Cortex of kidney (tissue), 1 donor: ENCODE data around the gene AUTS2.

Experiments
- DNase-seq: peaks from one replicate; lab custom pipeline; 2025; lab: John Stamatoyannopoulos, UW

The AUTS2 gene

DNA sequence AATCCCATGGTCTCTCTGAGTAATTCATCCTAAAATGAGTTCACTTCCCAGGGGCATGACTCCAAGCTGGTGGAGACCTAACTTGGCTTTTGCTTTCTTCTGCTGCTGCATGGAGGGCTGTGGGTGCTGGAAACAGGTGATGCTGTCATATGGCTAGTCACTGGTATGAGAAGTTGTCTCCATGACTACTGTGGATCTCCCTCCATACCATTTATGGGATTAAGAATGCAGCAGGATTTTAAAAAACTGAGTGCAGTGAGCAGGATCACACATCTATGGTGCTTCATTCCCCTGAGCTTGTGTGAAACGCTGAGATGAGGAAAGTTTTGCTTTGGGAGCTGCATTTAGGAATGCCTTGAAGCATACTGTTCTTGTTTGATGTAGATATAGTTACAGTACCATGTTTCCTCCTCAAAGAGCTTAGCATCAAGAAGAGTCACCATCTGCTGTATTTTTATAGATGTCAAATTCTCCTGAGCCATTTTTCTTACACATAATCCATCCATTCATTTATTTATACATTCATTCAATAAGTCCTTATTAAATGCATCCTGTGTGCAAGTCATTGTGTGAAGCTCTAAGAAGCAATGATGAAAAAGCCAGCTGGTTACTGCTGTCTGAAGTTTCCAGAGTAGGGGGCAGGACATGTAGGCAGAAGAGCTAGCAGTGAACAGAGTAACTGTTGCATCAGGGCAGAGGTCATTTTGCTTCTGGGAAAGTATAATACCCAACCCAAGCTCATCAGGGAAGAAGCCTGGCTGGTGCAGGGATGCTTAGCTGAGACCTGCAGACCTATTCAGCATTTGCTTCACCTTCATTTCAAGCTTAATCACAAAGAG is 534.8 kb downstream of the AUTS2 start:
- DNase-seq, result no peak

DNA sequence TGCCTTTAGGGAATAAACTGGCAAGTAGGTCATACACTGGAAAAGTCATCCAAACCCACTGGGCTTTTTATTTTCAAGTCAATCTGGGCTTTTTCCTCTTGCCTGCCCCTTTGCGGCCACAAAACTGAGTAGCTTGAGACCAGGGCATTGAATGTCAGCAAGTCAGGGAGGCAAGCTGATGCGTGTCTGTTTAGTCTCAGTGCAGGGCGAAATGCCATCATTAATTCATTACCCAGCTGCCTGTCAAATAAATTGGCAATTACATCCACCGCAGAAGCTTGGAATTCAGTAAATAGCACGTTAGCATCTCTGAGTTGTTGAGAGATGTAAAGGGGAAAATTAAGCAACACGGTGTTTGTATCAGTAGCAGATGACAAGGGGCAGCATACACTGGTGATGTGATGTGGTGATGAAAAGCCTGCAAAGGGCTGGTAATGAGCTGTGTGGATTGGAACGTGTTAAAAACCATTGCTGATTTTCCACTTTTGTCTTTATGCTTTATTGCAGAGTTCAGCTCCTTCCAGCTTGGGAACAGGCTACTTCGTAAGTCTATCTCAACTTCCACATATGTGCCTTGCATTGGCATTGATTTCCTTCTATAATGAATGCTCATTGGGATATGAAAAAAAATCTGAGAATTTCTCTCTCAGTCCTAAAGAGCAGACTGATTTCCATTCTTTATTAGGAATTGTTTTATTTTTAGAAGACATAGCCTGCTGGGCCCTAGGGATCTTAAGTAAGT is 535.9 kb downstream of the AUTS2 start:
- DNase-seq, result no peak

DNA sequence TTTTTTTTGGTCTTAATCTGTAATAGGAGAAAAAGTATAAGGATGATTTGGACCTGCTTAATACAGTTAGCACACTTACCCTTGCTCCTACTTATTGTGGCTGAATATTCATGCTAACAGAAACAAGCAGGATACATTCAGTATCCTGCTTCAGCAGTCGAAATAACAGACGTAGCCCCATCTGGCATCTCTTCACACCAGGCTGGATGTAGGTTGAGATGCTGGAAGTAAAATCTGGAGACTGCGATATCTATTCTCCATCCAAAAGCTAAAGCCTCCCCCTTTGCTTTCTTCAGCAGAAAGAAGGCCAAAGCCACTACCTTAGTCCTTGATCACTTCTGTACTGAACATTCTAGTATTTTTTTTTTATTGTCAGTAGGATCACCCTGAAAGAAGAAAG is 537.4 kb downstream of the AUTS2 start:
- no peak for DNase-seq

DNA sequence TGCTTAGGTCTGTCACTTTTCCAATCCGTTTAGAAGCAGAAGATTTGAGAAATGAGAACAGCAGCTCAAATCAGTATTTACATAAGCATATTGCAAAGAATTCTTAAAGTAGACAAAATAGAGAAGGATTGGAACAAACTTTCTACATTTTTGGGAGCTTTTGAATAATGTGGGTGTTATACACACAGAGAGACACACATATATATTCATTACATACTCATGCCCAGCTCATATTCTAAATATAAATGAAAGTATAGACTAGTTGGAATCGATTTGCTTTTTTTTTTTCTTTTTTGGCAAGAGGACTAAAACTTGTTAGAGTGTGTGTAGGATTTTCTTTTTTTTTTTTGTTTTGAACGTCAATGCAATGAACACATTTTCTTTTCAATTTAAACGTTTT is 538.9 kb downstream of the AUTS2 start:
- DNase-seq, result no peak

DNA sequence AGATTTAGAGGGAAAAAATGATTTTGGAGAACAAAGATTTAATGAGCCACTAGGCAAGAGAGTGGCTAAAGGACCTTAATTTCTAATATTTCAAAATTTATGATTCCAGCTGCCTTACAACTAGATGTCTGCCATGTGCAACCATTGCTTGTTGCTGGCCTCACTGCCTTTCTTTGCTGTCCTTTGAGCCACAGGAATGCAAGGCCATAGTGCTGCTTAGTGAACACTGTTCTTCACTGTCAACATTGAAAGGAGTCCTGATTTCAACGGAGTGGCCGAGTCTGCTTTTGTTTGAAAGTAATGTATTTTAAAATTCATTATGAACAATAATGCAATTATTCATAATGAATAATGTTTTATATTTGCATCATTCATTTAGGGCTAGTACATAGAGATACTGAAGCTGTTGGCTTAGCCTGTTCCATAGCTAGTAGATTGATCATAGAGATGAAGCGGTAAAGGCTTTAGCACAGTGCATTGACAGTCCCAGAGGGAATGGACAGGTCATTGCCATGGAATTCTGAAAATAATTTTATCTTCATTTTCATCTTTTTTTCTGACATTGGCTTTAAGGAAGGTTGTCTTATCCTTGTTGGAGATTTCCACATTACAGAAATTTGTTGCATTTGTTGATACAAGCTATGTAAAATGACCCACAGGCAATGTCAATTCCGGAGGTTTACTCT is 544.1 kb downstream of the AUTS2 start:
- no peak for DNase-seq

DNA sequence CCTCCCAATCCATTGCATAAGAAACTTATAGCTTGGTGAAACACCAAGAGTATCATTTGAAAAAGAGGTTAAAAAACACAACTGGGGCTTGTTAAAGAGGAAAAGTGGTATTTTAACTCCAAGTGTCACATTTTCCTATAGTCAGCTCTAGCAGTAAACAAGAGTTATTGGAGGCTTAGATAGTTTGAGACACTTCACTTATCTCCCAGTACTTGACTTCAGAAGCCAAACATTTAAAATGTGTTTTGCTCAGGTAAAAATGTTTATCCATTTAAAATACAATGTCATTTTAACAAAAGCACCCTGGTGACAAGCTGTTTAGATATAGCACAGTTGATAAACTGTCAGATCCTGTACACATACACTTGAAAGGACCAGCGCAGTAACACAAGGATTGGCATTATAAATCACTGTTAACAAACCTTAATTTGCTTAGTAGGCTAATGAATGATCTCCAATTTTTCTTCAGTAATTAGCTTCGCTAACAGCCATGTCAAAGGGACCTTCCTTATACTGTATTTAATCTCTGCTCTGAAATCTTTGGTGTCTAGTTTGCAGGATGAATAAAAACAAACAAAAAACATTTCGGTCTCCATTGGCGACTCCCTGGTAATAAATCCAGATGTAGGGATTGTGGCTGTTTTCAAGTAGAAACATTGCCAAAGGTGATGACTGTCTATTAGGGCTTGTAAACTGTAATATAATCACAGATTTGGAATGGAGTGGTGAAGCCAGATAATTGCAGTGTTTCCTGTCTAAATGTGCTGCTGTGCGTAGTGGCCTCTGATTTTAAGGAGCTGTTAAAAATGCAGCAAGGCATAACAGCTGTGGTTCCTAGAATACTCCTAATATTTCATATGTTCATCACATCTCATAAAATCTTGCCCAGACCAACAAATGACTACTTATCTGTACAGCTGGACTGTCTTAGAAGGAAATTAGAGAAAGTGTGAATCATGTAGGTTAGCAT is 545.1 kb downstream of the AUTS2 start:
- no peak for DNase-seq

DNA sequence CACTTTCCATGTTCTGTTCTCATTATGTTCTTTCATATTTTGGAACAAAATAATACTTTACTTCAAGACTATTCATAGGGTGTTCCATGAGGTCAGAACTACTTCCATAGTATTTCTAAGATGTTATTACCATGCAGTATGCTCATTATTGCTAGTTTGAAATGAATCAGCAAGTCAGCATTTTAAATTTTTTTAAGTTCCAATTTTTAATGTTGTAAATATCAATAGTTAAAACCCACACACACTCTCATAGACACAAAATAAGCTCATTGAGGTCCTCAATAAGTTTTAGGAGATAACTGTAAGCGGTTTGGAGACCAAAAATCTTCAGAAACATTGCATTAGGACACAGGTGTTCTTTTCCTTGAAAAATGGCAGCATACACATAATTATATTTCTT is 550.7 kb downstream of the AUTS2 start:
- no peak for DNase-seq

DNA sequence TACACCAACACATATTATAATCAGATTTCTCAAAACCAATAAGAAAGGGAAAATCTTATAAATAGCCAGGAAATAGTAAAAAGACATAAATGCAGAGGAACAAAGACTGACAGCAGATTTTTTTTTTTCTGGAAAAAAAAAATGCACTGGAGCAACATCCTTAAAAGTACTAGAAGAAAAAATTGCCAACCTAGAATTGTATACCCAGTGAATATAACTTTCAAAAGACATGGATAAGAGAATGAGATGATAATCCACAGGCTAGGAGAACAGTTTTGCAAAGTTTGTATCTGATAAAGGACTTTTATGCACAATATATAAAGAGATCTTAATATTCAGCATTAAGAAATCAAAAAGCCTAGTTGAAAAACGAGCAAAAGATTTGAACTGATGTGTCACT is 554.0 kb downstream of the AUTS2 start:
- DNase-seq, result no peak

DNA sequence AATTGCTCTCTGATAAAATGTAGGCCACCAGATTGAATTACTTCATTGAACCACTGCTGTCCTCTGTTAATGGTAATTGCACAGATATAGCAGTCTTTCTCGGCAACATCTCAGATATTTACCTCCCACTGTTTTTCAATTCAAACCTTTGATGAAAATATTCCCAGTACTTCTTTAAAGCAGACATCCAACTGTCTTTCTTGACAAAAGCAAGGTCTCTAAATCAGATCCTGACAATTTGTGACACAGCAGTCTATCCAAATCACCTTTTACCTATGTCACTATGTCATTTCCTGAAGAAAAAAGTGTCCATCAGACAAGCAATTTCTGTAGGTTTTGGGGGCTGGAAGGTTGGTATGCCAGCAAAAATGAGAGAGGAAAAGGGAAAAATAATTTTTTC is 555.7 kb downstream of the AUTS2 start:
- DNase-seq, result no peak

DNA sequence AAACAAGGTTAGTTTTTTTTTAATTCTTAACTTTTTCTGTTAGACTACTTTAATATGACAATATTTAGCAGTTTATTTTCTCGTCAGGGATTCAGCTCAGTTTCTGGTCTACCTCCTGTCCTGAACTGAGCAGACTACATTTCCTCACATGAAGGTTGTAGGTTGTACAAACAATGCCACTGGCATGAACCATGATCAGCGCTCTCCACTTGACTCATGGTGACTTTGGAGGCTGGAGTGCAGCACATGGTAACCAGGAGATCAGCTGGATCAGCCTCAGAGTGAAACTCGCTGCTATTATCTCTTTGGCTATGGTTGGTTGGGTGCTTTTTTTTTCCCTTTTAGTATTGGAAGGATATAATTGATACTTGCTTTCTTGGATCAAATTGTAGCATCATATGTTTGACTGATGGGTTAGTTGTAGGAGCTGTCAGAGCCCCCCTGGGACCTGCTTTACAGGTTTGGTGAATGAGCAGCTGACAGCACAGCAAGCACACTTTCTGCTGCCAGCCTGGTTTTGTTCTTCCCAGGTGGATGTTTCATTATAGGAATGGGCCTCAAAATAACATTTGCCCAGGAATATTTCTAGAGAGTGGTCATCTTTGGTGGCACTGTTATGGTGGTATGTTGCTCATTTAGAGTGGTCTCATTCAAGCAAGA is 556.4 kb downstream of the AUTS2 start:
- DNase-seq, result no peak

DNA sequence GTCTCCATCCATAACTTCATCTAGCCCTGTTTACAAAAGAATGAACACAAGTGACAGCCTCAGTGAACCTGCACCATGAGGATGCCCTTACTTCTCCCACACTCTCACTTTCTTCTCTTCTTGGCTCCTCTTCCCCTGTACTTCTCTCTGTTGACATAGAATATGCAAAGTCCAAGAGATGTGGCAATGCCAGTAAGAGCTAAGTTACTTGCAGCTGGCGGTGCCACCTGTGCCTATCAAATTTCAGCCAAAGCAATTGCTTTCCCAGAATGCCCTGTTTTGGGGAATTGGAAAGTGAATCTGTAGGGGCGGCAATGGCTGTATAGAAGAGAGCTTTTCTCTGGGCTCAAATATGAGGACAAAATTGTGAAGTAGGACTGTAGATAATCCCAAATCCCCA is 557.8 kb downstream of the AUTS2 start:
- DNase-seq, result no peak

DNA sequence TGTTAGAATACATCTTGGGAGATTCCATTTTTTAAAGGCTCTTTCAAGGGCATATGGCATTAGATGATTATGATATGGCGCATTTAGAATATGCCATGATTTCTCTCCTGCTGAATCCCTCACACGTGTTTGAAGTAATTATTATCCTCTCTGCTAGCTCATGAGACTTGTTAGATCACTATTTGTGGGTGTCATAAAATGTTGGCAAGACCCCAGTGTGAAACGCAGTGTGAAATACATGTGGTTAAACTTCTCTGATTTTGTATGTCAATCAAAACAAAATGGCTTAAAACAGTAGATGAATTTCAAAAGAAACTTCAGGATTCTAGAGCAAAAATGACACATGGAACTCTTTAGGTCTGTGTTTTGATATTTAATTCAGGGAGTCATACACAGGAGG is 560.8 kb downstream of the AUTS2 start:
- no peak for DNase-seq

DNA sequence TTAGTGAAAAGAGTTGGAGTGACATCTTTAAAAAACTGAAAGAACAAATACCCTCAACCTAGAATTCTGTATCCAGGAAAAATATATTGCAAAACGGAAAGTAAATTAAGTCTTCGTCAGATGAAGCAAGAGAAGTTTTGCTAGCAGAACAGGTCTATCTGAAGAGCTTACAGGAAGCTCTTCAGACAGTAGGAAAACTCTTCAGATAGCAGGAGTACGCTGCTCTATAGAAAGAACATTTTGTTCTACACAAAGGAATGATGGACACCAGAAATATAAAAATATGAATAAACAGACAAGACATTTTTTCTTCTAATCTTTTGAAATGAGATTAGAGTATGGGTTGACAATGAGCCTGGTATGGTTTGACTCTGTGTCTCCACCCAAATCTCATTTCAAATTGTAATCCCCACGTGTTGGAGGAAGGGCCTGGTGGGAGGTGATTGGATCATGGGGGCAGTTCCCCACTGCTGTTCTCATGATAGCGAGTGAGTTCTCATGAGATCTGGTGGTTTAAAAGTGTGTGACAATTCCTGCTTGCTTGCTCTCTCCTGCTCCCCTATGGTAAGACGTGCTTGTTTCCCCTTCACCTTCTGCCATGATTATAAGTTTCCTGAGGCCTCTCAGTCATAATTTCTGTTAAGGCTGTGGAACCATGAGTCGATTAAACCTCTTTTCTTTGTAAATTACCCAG is 567.3 kb downstream of the AUTS2 start:
- no peak for DNase-seq

DNA sequence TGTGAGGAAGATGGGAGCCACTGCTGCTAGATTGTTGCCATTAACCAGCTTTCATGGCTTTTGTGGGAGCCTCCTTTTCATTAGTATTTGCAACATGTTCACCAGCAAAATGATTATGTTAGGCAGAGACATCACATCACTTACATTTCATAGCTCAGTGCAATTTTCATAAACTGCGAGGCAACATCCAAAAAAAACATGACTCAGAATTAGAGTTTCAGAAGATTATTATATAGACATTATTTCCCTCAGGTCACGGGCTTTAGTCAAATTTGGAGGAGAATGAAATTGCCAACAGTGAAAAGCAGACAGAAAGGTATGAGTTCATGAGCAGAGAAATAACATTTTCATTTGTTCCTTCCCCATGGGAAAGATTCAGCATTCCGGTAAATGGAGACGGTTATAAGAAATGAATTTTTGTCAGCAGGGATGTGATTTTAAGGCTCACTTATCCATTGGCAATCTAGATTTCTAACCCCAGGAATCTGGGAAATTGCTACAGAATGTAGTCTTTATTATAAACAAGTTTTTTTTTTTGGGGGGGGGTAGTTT is 573.2 kb downstream of the AUTS2 start:
- no peak for DNase-seq

DNA sequence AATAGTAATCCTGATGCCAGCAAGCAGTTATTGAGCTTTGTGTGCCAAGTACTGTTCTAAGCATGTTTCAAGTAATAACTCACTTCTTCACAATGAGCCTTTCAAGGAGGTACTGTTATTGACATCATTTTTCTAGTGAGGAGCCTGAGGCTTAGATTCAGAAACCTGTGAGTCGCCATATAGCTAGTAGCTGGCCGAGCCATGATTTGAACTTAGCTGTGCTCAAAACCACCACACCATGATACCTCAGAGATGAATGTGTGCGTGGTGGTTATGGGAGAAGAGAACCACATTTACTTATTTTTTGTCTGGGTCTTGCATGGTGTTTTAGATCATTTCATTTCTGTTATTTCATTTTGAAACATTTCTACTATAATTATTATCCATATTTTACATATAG is 578.9 kb downstream of the AUTS2 start:
- DNase-seq, result no peak

DNA sequence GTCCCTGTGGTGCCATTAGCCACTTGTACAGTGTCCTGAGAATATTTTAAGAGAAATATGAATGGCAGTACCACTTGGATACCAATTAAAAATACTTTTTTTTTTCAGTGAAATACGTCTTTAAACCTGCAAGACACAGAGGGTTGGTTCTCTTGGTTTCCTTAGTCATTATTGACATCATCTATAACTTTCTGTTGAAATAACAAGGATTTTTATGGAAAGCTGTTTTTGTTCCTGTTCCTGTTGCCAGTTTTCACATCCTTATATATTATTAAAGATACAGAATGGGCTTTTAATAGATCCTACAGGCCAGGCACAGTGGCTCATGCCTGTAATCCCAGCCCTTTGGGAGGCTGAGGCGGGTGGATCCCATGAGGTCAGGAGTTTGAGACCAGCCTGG is 579.9 kb downstream of the AUTS2 start:
- DNase-seq, result no peak

DNA sequence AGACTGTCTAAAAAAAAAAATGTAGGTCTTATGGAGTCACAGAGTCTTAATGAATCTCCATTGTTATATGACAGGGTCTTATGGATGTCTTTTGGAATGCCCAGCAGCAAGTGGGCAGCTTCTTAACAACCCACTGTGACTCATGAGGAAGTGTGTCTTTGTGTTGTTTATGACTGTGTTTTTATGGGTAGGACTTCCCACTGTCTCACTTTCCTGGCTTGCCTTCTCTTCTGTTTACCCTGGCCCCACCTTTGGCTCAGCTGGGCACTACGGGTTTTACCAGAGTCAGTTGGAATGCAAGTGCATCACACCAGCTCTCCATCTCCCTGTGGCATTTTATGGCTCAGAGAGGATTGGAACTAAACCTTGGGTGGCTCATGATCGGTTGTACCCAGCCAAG is 580.5 kb downstream of the AUTS2 start:
- no peak for DNase-seq

DNA sequence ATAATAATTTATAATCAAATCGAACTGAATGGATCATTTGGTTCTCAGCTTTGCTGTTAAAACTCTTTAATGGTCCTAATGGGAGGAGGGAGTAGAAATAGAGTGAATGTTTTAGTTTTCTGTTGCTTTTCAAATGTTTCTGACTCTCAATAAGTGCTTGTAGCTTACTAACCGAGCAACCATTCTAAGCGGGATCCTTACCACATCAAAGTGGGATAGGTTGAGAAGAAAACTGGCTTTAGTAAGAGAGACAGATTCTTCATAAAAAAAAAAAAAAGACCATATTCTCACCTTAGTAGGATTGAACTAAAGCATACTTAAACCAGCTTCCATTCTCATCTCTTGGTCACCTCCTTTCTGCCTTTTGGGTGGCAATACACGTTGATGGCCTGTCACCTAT is 584.2 kb downstream of the AUTS2 start:
- DNase-seq, result no peak

DNA sequence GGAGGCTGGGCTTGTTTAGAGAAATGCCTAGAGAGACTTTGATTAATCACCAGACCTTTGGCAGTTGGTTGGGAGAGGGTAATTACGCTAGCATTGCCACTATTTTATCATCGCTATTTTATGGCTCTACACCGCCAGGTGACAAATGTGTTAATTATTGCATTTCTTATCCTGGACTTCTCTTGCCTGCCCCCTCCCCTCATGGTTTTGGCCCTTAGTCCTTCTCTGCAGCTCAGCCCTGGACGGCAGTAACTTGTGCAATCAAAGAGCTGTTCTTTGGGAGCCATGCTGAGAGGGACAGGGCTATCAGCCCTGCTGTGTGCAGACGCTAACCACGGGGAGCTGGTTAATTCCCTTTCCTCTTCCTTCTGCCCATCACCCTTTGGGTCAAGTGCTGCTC is 585.0 kb downstream of the AUTS2 start:
- DNase-seq, result no peak

DNA sequence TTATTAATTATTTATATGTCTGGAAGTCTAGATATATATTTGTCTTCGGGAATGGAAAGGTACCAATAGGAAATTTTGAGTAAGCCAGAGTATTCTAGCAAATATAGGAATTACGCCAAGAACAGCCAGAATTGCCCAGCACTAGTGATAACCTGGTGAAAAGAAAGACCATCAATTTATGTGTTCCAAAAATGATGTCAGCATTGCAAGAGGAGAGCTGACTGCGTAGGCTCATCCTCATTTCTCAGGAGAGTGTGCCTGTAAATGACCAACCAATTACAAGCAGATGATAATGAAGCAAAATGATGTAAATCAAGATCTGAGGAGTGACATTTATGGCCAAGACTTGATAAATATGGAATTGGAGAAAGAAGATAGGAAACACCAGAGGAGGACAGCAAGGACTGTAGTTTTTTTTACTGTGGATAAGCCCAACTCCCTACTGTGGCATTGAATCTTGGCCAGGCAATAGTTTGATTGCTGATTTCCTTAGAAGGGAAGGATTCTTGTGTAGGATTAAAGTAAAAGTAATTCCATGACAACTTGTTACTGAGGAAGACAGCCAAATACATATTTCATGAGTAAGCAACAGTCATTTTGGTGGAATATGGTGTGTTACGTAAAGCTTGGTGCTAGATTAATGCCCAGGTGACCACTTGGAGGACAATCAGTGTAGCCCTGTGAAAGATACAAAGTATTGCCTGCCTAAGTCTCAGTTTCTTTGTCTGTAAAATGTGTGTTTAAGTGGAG is 590.8 kb downstream of the AUTS2 start:
- DNase-seq, result no peak
